Germinal center (tissue), 1 donor: Measurements from ENCODE around the gene DNAJC22.

Experiments
- DNase-seq: peaks from one replicate; pipeline ENCODE4 v3.0.0; 2012; ENCODE audit warnings: mixed read lengths, low spot score

The DNAJC22 gene

DNA sequence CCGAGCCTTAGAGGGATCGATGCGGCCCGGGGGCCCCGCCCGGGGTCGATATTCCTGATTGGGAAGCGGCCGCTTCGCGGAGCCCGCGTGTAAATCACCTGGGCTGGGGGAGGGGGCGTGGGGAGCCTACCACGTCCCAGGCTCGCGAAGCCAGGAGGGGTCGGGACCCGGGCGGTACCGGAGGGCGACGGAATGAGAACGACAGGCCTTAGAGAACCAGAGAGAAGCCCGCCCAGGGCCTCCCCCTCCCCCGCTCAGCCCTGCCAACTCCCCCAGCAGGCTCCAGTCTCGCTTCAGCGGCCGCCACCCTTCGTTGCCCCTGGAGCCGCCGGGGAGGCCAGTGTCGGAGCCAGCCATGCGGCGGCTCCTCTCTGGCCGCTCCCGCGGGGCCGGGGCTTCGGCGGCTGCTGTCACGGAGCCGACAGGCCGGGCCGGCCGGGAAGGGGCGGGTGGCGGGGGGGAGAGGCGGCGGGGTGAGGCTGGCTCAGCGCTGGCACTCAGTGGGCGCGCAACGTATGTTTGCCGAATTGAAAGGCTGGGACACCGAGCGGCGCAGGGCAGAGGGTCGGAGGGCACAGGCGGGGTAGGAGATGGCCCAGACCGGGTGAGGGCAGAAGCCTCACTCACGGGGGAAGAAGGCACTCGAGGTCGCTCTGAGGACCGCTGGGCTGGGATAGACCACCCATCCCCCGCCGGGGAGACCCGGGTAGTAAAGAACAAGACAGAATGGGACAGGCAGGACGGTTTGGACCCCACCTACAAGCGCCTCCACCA is 1.4 kb upstream of the DNAJC22 start:
- peak; percentile 77 for DNase-seq

DNA sequence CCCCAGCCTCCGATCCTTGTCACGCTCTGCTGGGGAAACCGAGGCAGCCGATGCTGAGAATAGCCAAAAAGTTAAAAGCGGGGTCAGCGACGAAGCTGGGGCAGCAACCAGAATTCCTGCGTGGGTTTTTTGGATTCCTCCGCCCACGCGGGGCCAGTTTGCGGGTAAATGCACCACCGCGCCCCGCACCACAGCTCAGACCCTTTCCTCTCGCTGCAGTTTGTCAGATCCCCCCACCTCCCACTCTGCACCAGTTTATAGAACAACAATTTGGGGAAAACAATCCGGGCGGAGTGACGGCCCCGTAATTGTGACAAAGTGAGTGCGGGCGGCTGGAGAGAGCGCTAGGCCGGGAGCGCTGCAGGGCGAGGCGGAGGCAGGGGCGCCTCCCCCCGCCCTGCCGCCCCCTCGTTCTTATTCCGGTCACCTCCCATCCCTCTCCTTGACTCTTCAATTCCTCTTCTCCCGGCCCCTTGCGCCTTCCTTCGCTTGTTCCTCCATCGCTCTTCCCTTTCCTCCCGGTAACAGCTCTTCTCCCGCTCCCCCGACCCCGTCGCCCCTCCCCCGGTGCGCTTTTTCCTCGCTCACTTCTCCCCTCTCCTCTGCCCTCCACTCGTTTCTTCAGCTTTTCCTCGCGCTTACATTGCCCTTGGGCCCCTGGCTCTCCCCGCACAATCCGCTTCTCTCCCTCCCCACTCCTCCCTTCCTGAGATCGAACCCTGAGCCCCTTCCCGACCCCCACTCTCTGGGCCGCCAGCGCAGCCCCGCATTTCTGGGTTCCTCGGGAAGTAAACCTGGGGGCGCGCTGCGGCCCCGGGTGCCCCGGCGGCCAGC is 646 bp upstream of the DNAJC22 start:
- DNase-seq: no peak

DNA sequence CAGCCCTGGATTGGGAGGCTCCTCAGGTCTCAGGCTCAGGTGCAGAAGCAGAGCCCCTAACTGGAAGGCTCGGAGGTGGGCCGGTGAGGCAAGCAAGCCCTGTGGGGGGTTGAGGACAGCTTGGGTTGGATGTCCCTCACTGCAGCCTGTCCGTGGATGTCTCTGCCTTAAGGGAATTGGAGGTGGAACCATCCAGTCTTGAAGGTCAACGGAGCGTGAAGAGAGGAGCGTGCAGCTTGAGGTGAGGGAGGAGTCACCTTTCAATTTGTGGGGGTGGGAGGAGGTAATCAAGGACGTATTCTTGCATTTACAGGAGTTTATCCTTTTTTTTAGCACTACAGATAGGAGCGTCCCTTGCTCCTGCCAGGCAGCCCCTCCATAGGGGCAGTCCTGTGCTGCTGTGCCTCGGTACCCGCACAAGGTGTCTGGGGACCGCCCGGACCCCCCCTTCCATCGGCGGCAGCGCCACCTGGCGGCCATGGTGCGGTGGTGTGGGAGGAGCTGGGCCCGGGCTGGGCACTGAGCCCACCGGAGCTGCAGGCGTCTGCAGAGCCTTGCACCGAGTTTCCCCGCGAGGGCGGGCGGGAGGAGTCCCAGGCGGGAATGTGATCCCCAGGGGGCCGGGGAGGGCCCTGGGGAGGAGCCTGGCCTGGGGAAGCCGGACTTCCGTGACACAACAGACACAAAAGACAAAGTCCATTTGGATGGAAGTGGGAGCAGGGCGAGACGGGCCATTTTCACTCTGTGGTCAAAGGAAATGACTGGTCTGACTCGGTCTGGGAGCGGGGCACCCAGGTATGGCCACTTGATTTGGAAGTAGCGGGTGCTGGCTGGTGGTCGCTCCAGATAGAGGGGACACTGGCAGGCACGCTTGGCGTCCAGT is 864 bp downstream of the DNAJC22 start:
- DNase-seq: peak; percentile 93

DNA sequence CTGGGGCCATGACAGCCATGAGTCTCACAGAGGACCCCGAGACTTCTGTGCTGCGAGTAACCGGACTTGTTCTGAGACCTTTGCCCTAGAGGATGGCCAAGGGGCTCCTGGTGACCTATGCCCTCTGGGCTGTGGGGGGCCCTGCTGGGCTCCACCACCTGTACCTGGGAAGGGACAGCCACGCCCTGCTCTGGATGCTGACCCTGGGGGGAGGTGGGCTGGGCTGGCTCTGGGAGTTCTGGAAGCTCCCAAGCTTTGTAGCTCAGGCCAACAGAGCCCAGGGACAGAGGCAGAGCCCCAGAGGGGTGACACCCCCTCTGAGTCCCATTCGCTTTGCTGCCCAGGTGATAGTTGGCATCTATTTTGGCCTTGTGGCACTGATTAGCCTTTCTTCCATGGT is 2.1 kb downstream of the DNAJC22 start:
- DNase-seq: no peak

DNA sequence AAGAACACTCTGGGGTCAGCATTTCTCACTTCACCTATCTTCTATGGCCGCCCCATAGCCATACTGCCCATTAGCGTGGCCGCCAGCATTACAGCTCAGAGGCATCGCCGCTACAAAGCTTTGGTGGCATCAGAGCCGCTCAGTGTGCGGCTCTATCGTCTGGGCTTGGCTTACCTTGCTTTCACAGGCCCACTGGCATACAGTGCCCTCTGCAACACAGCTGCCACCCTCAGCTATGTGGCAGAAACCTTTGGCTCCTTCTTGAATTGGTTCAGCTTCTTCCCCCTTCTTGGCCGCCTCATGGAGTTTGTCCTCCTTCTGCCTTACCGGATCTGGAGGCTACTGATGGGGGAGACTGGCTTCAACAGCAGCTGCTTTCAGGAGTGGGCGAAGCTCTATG is 2.6 kb downstream of the DNAJC22 start:
- DNase-seq: no peak

DNA sequence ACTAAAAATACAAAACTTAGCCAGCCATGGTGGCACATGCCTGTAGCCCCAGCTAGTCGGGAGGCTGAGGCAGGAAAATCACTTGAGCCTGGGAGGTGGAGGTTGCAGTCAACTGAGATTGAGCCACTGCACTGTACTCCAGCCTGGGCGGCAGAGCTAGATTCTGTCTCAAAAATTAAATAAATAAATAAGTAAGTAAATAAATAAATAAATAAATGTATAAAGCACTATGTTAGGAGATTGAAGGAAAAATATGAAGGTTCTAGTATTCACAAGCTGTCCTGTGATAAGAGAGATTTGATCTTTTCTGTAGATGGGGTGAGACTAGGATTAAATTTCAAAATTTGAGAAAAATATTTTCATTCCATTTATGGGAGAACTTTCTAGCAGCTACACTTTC is 5.7 kb downstream of the DNAJC22 start:
- no peak for DNase-seq

DNA sequence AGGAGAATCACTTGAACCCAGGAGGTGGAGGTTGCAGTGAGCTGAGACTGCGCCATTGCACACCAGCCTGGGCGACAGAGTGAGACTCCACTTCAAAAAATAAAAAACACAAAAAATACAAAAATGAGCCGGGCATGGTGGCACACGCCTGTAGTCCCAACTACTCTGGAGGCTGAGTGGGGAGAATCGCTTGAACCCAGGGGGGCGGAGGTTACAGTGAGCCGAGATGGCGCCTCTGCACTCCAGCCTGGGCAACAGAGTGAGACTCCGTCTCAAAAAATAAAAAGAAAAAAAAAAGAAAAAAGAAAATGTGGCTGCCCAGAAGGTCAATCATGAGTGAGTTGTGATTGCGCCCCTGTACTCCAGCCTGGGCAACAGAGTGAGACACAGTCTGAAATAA is 9.2 kb downstream of the DNAJC22 start:
- DNase-seq: no peak

DNA sequence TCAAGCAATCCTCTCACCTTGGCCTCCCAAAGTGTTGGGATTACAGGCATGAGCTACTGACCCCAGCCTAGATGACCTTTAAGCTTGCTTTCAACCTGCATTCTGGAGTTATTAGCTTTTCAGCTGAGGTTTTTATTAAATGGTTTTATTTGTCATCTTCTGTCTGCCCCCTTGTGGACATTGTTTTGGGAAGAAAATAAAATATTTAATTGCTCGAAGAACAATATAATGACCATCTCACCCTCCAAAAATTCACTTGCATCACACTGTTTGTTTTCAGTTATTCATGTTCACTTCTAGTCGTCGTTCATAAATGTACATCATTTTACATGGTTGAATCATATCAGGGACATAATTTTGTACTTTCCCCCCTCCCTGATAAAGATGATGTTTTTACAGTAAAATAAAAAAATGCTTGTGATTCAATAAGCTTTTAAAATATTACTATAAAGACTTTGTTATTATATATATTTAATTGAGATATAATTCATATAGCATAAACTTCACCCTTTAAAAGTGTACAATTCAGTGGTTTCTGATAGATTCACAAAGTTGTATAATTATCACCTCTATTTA is 10.5 kb downstream of the DNAJC22 start:
- peak; percentile 38 for DNase-seq

DNA sequence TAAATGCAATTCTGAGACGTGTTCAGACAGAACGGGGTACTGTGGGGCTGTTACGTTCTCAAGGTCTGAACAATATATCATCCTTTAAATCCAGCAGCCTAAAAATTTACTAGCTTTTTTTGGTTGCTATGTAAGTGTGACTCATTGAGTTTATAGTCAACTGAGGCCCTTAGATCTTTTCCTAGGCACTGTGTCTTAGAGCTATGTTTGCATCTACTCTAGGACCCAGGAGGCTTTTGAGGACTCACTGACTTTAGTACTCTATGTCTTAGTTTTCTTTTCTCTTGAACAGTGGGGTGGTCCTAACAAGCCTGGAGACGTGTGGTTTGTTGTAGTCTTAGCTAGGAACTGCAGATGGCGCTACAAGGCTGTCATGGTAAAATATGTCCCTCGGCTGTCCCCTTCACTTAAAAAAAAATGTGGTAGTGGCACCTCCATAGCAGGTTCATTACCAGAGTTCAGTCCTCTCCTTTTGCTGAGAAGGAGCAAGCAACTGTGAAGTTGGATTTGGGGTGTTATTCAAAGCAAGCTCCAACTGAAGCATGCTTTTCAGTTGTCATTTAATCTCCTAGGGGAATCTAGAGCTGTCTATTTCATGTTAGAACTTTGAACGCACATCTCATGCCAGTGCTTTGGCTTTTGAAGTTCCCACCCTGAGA is 11.9 kb downstream of the DNAJC22 start:
- peak; percentile 77 for DNase-seq

DNA sequence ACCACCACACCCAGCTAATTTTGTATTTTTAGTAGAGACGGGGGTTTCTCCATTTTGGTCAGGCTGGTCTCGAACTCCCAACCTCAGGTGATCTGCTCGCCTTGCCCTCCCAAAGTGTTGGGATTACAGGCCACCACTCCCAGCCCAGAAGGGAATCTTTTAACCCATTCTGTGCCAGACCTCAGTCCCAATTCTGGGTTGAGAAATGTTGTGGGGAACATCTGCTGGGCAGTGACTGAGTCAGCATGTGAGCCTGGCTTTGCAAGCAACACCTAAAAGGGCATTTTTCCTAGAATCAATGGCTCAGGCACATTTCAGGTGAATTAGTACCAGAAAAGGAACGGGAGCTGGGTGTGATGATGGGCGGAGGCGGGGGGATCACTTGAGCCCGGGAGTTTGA is 13.0 kb downstream of the DNAJC22 start:
- no peak for DNase-seq

DNA sequence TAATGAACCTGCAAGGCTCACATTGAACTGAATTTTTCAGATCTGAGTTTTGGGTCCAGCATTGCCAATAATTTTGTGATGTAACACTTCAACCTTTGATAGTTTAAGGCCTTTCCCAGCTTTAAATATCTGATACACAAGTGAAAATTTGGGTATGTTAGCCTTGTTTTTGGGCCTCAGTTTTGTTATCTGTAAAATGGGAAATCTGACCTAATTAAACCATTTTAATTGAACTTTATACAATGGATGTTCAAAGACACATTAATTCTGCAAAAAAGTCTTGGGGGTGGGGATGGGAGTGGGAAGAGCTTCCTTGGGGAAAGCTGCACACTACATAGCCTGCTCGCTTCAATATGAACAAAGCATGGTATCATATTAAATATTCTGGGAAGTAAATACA is 15.4 kb downstream of the DNAJC22 start:
- no peak for DNase-seq

DNA sequence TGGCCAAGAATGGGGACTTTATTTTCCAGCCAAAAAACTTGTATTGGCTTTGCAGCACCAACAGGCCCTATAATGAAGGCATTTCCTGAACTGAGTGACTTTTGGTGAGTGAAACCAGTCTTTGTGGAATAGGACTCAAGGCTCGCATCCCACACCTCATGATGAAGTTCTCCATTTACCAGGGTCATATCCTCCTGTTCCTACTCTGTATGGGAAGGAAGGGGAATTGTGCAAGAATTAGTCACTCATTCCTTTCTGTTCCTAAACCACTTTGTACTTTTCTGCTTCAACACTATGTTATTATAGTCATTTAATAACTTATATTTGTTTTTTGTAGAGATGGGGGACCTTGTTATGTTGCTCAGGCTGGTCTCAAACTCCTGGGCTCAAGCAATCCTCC is 18.3 kb downstream of the DNAJC22 start:
- DNase-seq: no peak

DNA sequence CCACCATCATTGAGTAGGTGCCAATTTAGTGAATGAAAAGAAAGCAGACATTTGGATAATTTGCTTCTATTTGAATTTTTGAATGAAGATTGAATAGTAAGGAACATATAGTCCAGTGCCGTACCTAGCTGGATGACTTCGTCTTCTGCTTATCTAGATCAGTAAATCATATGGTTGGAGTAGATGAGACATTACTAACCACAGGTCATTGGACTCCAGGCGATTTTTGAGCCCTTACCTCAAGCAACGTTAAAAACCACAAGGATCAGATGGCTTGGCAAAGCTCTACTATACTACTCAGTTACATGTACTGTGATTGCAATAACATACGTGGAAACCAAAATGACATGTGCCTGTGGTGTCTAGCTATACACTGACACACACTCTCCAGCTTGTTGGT is 18.9 kb downstream of the DNAJC22 start:
- DNase-seq: no peak

DNA sequence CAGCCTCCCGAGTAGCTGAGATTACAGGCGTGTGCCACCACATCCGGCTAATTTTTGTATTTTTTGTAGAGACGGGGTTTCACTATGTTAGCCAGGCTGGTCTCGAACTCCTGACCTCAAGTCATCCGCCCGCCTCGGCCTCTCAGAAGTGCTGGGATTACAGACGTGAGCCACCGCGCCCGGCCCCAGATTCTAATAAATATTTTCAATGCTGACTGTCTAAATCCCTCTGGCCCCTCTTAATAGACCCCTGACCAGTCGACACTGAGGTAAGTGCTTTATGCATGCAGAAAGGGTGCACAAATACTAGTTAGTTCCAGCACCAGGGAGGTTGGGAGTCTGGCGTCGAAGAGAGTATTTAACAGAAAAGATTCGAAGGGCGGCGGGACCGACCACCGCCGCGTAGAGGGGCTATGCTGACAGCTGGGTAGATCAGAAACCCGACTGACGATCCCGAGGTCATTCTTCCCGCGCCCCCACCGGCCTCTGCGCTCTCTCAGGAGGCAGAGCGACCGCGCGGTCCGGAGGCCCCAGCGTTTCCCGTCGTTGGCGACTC is 19.5 kb downstream of the DNAJC22 start:
- DNase-seq: no peak

DNA sequence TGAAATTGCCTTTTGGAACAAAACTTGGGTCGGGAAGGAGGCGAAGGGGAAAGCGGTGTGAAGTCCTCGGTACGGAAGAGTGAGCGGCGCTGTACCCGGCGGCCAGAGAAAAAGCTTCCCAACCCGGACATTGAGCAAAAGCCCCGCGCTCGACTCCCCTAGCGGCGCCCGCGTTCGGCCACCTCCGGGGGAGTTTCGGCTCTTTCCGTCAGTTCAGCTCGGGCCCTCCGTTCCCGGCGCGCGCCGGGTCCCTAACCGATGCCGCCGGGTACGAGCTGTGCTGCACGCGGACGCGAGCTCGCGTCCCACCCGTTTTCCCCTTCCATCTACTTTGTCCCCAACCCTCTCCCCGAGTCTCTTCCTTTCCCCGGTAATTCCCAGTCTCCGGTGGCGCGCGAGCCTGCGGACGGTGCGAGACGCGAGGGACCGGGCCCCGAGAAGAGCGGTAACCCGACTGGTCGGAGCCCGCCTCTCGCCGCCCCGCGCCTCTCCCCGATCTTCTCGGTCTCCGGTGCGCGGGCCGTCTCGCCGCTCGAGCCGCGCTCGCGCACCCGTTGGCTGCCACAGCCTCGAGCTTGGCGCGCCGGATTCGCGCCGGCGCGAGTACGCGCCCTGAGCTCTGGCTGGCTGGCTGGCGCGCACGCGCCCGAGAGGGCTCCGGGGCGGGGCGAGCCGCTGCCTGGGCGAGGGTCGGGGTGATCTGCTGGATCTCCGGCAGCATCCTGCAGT is 20.1 kb downstream of the DNAJC22 start:
- peak; percentile 95 for DNase-seq

DNA sequence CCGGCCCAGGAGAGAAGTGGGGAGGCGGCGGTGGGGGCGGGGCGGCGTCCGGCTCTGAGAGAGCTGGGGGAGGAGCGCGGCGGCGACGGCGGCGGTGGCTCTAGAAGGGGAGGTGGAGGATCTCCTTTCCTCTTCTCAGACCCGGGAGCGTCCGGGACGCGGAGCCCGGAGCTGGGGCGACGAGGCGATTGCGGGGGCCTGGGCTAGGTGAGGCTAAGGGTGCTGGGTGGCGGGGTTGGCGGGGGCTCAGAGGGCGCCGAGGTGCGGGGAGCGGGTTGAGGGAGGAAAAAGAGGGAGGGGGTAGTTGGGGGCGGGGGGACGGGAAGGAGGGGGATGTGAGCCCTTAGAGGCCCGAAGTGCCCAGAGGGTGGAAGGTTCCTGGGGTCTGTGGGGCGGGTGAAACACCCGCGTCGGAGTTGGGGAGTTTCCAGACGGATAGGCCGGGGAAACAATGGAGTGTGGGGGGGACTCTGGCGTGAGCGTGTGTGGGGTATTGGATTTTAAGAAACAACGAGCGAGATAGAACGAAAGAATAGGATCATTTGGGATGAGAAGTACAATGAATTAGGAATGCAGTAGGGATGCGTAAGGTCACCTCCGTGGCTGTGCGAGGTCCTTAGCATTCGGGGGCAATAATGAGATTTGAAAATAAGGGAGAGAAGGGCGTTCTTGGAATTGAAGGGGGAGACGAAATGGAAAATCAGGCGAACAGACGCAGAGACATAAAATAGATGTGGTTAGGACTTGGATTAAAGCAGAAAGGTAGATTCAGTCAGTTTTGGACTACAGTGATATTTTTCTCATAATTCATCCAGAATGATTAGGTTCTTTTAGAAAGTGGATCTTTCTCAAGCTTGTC is 20.9 kb downstream of the DNAJC22 start, which contains the start of gene SPATS2:
Gene SPATS2 (plus strand): TSS at position 82 of the 859 bp plus-strand sequence. CDS start 93,551 bp downstream, outside the sequence.
- DNase-seq: no peak

DNA sequence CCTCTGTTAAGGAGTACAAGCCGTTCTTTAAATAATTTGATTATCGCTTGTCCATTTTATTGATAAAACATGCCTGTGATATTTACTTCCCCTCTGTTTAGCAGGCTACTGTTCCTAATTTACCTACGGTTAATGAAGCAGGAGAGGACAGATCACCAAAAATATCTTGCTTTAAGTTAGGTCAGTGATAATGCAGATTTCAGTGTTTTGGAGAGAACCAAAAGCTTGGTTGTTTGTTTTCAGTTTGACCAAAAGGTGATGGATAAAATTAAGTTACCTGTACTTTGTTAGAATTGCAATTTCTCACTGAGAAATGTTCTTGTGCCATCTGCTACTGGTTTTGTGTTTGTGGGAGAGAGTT is 21.5 kb downstream of the DNAJC22 start:
- no peak for DNase-seq

DNA sequence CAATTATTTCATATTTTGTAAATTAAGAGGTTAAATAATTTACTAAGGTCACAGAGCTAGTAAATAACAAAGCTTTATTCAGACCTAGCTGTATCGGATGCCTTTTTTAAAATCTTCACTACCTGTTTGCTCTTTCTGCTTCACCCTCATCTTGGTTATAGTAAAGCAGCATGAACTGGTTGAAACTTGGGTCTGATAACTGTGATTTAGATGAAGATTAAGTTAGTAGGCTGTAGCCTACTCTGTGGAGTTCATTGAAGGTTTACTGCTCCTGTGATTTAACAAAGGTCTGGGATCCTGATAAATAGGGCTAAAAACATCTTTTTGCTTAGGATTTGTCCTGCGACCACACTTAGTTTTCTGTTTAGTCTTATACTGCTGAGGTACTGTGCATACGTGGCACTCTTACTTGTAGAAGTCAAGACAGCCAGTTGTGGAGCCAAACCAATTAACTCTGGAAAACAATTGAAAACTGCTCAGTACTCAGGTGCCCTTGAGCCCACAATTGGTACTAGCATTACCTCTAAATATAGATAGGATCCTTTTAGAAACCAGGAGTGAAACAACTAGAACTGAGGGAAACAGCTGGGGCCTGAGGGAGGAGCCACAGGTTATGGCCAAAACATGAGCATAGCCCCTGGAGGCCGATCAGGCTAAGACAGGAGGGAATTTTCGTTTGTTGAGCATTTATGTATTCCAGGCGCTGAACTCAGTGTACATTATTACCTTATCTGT is 22.9 kb downstream of the DNAJC22 start:
- peak; percentile 57 for DNase-seq

DNA sequence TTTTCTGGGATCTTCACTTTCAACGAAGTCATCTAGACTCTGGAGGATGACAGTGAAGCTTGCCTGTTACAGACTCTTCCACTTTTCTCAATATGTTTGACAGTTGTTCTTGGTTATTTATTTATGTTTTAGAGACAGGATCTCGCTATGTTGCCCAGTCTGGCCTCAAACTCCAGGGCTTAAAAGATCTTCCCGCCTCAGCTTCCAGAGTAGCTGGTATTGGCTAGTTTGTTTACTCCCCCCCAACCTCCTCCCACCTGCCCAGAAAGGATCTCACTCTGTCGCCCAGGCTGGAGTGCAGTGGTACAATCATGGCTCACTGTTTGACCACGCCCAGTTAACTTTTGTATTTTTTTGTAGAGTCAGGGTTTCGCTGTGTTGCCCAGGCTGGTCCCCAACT is 23.9 kb downstream of the DNAJC22 start:
- no peak for DNase-seq
